ENCODE measurements around the gene ZNF609.

ZNF609 gene

GRCh38 chr15:64702816-64703631 lies 242.6 kb downstream of the ZNF609 start:
- no peak for FAIRE-seq

- FAIRE-seq, result no peak
These were observed 243.2 kb downstream of the ZNF609 start for GRCh38 chr15:64703632-64703959.

GRCh38 chr15:64705006-64705405 lies 244.6 kb downstream of the ZNF609 start:
- no peak for FAIRE-seq

- FAIRE-seq, result no peak
These were observed 245.9 kb downstream of the ZNF609 start for GRCh38 chr15:64706011-64706911.

- FAIRE-seq, result no peak
These were observed 250.5 kb downstream of the ZNF609 start for GRCh38 chr15:64710676-64711428.

- no peak for FAIRE-seq
These were observed 252.0 kb downstream of the ZNF609 start for GRCh38 chr15:64712353-64712752.

- no peak for FAIRE-seq
These were observed 253.2 kb downstream of the ZNF609 start for GRCh38 chr15:64713592-64713991.

- no peak for FAIRE-seq
These were observed 256.1 kb downstream of the ZNF609 start for GRCh38 chr15:64716452-64716851.

- no peak for FAIRE-seq
These were observed 256.8 kb downstream of the ZNF609 start for GRCh38 chr15:64717130-64717529.

- no peak for FAIRE-seq
These were observed 257.5 kb downstream of the ZNF609 start for GRCh38 chr15:64717735-64718495.

GRCh38 chr15:64720188-64720587 lies 259.8 kb downstream of the ZNF609 start:
- FAIRE-seq, result no peak

GRCh38 chr15:64730151-64730550 lies 269.8 kb downstream of the ZNF609 start:
- FAIRE-seq, result no peak

GRCh38 chr15:64731012-64731804 lies 270.8 kb downstream of the ZNF609 start:
- FAIRE-seq, result no peak

GRCh38 chr15:64731805-64732151 lies 271.4 kb downstream of the ZNF609 start:
- FAIRE-seq, result no peak

GRCh38 chr15:64732156-64732860 lies 271.9 kb downstream of the ZNF609 start:
- no peak for FAIRE-seq
